Activated T-cell treated with anti-CD3 and anti-CD28 coated beads, Interleukin-2, amount 50 U/mL, for 24 hours (primary cell): ENCODE data around the gene NCAM1.

Source experiments
- DNase-seq: peaks from one replicate; pipeline ENCODE4 v3.0.0-alpha.2; 2020
- H3K27ac Mint-ChIP-seq: 2 replicates; pipeline ENCODE4 v1.8.0; 2020; ENCODE audit warnings: mild to moderate bottlenecking, mixed read lengths
- H3K27me3 Mint-ChIP-seq: 2 replicates; pipeline ENCODE4 v1.8.0; 2020; ENCODE audit warnings: mixed read lengths
- H3K36me3 Mint-ChIP-seq: 2 replicates; pipeline ENCODE4 v1.8.0; 2020; ENCODE audit warnings: low read depth, mixed read lengths
- H3K4me1 Mint-ChIP-seq: 2 replicates; pipeline ENCODE4 v1.8.0; 2020; ENCODE audit warnings: low read depth, mixed read lengths
- H3K4me3 Mint-ChIP-seq: 2 replicates; pipeline ENCODE4 v1.8.0; 2020; ENCODE audit warnings: mild to moderate bottlenecking, moderate library complexity, mixed read lengths
- H3K9me3 Mint-ChIP-seq: 2 replicates; pipeline ENCODE4 v1.8.0; 2020; ENCODE audit warnings: mixed read lengths

NCAM1 gene

GRCh38 chr11:113161711-113162591, 200.7 kb downstream of the NCAM1 start:
- no peak for DNase-seq
- H3K27me3 Mint-ChIP-seq = peaks cover 7% of the 10 kb centered on the region
- no peak overlapping the region for H3K4me3 Mint-ChIP-seq
- no peaks in the 10 kb centered on the region for H3K4me1 Mint-ChIP-seq
- no peaks in the 10 kb centered on the region for H3K9me3 Mint-ChIP-seq
- no peaks in the 10 kb centered on the region for H3K36me3 Mint-ChIP-seq
- H3K27ac Mint-ChIP-seq = no peak overlapping the region

- no peak for DNase-seq
- no peak overlapping the region for H3K27ac Mint-ChIP-seq
- no peak overlapping the region for H3K4me3 Mint-ChIP-seq
- H3K9me3 Mint-ChIP-seq = no peaks in the 10 kb centered on the region
- H3K4me1 Mint-ChIP-seq = no peaks in the 10 kb centered on the region
- H3K36me3 Mint-ChIP-seq = no peaks in the 10 kb centered on the region
- peaks cover 7% of the 10 kb centered on the region for H3K27me3 Mint-ChIP-seq
Observed at GRCh38 chr11:113162592-113162962, 201.4 kb downstream of the NCAM1 start.

GRCh38 chr11:113163291-113164030, 202.2 kb downstream of the NCAM1 start:
- no peaks in the 10 kb centered on the region for H3K36me3 Mint-ChIP-seq
- H3K27me3 Mint-ChIP-seq = peaks cover 7% of the 10 kb centered on the region
- H3K4me3 Mint-ChIP-seq = no peak overlapping the region
- H3K27ac Mint-ChIP-seq = no peak overlapping the region
- H3K9me3 Mint-ChIP-seq = no peaks in the 10 kb centered on the region
- H3K4me1 Mint-ChIP-seq = no peaks in the 10 kb centered on the region
- no peak for DNase-seq

GRCh38 chr11:113166280-113166679, 205.1 kb downstream of the NCAM1 start:
- H3K9me3 Mint-ChIP-seq = no peaks in the 10 kb centered on the region
- H3K4me1 Mint-ChIP-seq = no peaks in the 10 kb centered on the region
- peaks cover 7% of the 10 kb centered on the region for H3K27me3 Mint-ChIP-seq
- no peaks in the 10 kb centered on the region for H3K36me3 Mint-ChIP-seq
- DNase-seq = no peak
- H3K4me3 Mint-ChIP-seq = no peak overlapping the region
- H3K27ac Mint-ChIP-seq = no peak overlapping the region

GRCh38 chr11:113167599-113167998, 206.4 kb downstream of the NCAM1 start:
- no peaks in the 10 kb centered on the region for H3K4me1 Mint-ChIP-seq
- no peak for DNase-seq
- no peak overlapping the region for H3K27ac Mint-ChIP-seq
- H3K9me3 Mint-ChIP-seq = no peaks in the 10 kb centered on the region
- H3K36me3 Mint-ChIP-seq = no peaks in the 10 kb centered on the region
- peaks cover 6% of the 10 kb centered on the region for H3K27me3 Mint-ChIP-seq
- no peak overlapping the region for H3K4me3 Mint-ChIP-seq

GRCh38 chr11:113168354-113169342, 207.4 kb downstream of the NCAM1 start:
- H3K9me3 Mint-ChIP-seq = no peaks in the 10 kb centered on the region
- DNase-seq = no peak
- no peak overlapping the region for H3K4me3 Mint-ChIP-seq
- H3K36me3 Mint-ChIP-seq = no peaks in the 10 kb centered on the region
- H3K27me3 Mint-ChIP-seq = peaks cover 3% of the 10 kb centered on the region
- H3K27ac Mint-ChIP-seq = no peak overlapping the region
- no peaks in the 10 kb centered on the region for H3K4me1 Mint-ChIP-seq

GRCh38 chr11:113172382-113172951, 211.2 kb downstream of the NCAM1 start:
- no peak overlapping the region for H3K4me3 Mint-ChIP-seq
- no peaks in the 10 kb centered on the region for H3K4me1 Mint-ChIP-seq
- DNase-seq = no peak
- H3K36me3 Mint-ChIP-seq = no peaks in the 10 kb centered on the region
- H3K27me3 Mint-ChIP-seq = peaks cover 11% of the 10 kb centered on the region
- H3K27ac Mint-ChIP-seq = no peak overlapping the region
- H3K9me3 Mint-ChIP-seq = no peaks in the 10 kb centered on the region

GRCh38 chr11:113173126-113173525, 211.9 kb downstream of the NCAM1 start:
- no peaks in the 10 kb centered on the region for H3K9me3 Mint-ChIP-seq
- H3K4me3 Mint-ChIP-seq = no peak overlapping the region
- peaks cover 16% of the 10 kb centered on the region for H3K27me3 Mint-ChIP-seq
- no peak for DNase-seq
- no peaks in the 10 kb centered on the region for H3K4me1 Mint-ChIP-seq
- H3K27ac Mint-ChIP-seq = no peak overlapping the region
- H3K36me3 Mint-ChIP-seq = no peaks in the 10 kb centered on the region

- no peak for DNase-seq
- Mint-ChIP-seq H3K4me1 (no peaks in the 10 kb centered on the region), H3K4me3 (no peak overlapping the region), H3K36me3 (no peaks in the 10 kb centered on the region), H3K27me3 (peaks cover 20% of the 10 kb centered on the region), H3K9me3 (no peaks in the 10 kb centered on the region), H3K27ac (no peak overlapping the region)
Observed at GRCh38 chr11:113174882-113175281, 213.7 kb downstream of the NCAM1 start.

GRCh38 chr11:113176599-113177360, 215.6 kb downstream of the NCAM1 start:
- no peak for DNase-seq
- Mint-ChIP-seq H3K4me3 (no peak overlapping the region), H3K27ac (no peak overlapping the region), H3K9me3 (no peaks in the 10 kb centered on the region), H3K27me3 (peaks cover 24% of the 10 kb centered on the region), H3K4me1 (no peaks in the 10 kb centered on the region), H3K36me3 (no peaks in the 10 kb centered on the region)

- no peak for DNase-seq
- no peak overlapping the region for H3K4me3 Mint-ChIP-seq
- H3K4me1 Mint-ChIP-seq = no peaks in the 10 kb centered on the region
- H3K27ac Mint-ChIP-seq = no peak overlapping the region
- H3K36me3 Mint-ChIP-seq = no peaks in the 10 kb centered on the region
- peaks cover 32% of the 10 kb centered on the region for H3K27me3 Mint-ChIP-seq
- no peaks in the 10 kb centered on the region for H3K9me3 Mint-ChIP-seq
Observed at GRCh38 chr11:113177671-113178070, 216.5 kb downstream of the NCAM1 start.

- no peak overlapping the region for H3K4me3 Mint-ChIP-seq
- no peak for DNase-seq
- no peaks in the 10 kb centered on the region for H3K36me3 Mint-ChIP-seq
- no peak overlapping the region for H3K27ac Mint-ChIP-seq
- no peaks in the 10 kb centered on the region for H3K4me1 Mint-ChIP-seq
- H3K27me3 Mint-ChIP-seq = peaks cover 34% of the 10 kb centered on the region
- H3K9me3 Mint-ChIP-seq = no peaks in the 10 kb centered on the region
Observed at GRCh38 chr11:113178381-113179070, 217.3 kb downstream of the NCAM1 start.

GRCh38 chr11:113179181-113179704, 218.0 kb downstream of the NCAM1 start:
- DNase-seq = no peak
- Mint-ChIP-seq H3K36me3 (no peaks in the 10 kb centered on the region), H3K27me3 (peaks cover 34% of the 10 kb centered on the region), H3K27ac (no peak overlapping the region), H3K4me3 (no peak overlapping the region), H3K4me1 (no peaks in the 10 kb centered on the region), H3K9me3 (no peaks in the 10 kb centered on the region)
